SHP77 (cell line): ENCODE results near the gene CCM2.
"Not testable (repeated sequence)": the region's sequence is repeated elsewhere in the genome, so short reads cannot be mapped to it uniquely, and the experiment has no call there.

Source experiments
- DNase-seq, 2 experiments: peaks; one replicate each; lab custom pipeline; 2025; lab: John Stamatoyannopoulos, UW

CCM2 gene

GRCh38 chr7:44982535-44982923 is 17.5 kb upstream of the CCM2 start:
- no peak for DNase-seq

GRCh38 chr7:44982970-44983369 is 17.0 kb upstream of the CCM2 start:
- DNase-seq, result no peak

DNA sequence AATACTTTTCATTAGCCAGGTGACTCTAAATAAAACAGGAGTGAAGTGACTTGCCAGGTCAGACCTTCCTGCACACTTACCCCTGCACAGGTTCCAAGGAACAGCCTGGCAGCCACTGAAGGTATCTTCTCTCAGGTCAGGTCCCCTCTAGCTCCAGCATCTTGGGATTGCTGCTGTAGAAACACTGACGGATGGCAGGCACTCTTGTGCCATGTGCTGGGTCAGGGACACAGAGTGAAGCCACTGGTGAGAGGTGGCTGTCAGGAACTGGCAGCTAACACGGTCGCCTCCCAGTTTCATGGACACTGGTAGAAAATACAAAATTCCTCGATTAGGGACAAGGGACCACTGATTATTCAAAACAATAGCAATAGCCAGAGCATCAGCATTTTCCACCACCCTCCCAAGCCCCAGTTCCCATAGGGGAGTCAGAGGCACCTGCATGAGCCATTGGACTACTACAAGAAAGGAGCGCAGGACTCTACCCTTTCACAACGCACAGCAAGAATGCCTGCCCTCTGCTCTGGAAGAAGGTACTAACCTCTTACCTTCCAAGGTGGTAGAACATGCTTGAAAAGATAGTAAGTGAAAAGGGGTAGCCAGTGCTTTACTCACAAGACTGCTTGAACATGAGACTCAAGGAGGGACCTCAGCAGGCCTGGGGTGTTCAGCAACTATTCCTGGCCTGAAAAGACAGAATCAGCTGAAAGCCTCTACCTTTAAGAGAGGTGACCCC is 16.1 kb upstream of the CCM2 start:
- DNase-seq, result no peak

DNA sequence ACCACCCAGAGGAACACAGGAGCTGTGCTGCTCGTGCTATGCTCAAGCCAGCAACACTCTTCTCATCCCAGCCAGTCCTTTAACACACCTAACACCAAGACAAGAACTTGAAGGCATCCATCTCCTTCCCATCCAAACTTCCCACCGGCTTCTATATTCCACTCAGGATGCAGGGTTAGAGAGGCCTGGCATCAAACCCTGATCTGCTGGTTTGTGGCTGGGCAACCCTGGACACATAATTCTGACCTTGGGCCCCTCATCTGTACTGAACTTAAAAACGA is 15.6 kb upstream of the CCM2 start:
- no peak for DNase-seq

- DNase-seq, result no peak
These were observed 14.8 kb upstream of the CCM2 start for GRCh38 chr7:44985033-44985695.

DNA sequence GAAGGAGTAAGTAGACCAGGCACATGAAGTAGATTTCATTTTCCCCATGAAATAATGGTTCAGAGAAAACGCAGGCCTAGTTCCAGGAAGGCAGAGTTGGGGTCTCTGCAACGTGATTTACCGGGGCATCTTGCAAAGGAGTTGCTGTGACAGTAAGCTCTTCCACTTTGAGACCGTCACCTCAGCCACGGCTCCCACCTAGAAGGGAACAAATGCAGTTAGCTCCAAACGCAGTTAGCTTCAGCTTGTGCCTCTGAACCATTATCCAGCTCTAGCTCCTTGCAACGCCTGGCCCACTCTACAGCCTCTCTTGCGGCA is 14.1 kb upstream of the CCM2 start:
- no peak for DNase-seq

DNA sequence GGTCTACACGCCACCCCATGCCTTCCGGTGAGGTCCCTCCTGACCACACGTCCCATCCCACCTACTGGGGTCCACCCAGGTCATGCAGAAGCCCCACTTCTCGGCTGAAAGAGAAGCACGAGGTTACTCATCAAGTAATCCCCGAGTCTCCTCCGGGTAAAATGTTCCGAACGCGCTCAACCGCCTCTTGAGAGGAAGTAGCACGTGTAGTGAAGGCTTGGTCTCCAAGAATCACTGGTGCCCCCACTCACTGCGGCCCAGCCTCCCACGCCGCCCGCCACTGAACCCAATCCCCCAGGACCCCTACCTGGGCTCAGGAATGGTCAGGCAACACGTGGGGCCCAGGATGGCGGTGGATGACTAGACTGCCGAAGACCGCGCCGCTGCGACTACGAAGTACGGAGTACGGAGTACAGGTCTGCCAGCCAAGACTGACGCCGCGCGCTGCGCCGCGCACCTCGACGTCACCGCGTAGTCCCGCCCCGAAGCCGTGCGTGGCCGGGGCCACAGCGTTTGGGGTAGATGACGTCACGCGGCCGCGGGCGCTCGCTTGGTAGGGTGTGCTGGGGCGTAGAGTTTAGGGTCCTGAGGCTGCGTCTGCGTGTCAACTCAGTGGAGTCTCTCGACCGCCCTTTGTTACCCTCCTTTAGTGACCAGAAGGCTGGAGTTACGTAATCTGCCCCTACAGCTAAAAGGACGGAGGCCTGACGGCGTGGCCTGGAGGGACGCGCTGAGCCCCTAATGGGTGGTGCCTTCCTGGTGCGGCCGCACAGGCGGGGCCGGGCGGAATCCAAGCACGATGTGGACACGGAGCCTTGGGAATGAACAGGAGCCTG is 13.6 kb upstream of the CCM2 start:
- peak; percentile 95 to 98 for DNase-seq

GRCh38 chr7:44987457-44987856 is 12.5 kb upstream of the CCM2 start:
- no peak for DNase-seq

DNA sequence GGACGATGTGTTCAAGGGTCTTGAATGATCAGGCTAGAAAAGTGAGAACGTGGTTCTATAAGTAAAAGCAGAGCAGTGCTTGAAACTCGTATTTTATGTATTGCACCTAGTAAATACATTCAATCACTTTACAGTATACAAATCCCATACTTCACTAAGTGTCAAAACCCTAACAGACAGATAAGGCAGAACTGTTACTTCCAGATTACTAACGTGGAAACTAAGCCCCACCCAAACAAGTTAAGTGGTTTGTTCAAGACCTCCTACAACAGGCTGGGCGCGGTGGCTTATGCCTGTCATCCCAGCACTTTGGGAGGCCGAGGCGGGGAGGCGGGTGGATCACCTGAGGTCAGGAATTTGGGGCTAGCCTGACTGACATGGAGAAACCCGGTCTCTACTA is 12.0 kb upstream of the CCM2 start:
- DNase-seq, result no peak

DNA sequence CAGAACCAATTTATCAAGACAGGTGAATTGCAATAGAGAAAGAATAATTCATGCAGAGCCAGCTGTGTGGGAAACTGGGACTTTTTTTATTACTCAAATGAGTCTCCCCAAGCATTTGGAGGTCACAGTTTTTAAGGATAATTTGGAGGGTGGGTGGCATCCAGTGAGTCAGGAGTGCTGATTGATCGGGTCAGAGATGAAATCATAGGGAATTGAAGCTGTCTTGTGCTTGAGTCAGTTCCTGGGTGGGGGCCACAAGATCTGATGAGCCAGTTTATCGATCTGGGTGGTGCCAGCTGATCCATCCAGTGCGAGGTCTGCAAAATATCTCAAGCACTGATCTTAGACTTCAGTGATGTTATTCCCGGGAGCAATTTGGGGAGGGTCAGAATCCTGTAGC is 11.3 kb upstream of the CCM2 start:
- DNase-seq, result no peak

GRCh38 chr7:44989132-44989531 is 10.9 kb upstream of the CCM2 start:
- no peak for DNase-seq

GRCh38 chr7:44990109-44991023 is 9.6 kb upstream of the CCM2 start:
- DNase-seq, result peak in 1 of 2 experiments; percentile 24

DNA sequence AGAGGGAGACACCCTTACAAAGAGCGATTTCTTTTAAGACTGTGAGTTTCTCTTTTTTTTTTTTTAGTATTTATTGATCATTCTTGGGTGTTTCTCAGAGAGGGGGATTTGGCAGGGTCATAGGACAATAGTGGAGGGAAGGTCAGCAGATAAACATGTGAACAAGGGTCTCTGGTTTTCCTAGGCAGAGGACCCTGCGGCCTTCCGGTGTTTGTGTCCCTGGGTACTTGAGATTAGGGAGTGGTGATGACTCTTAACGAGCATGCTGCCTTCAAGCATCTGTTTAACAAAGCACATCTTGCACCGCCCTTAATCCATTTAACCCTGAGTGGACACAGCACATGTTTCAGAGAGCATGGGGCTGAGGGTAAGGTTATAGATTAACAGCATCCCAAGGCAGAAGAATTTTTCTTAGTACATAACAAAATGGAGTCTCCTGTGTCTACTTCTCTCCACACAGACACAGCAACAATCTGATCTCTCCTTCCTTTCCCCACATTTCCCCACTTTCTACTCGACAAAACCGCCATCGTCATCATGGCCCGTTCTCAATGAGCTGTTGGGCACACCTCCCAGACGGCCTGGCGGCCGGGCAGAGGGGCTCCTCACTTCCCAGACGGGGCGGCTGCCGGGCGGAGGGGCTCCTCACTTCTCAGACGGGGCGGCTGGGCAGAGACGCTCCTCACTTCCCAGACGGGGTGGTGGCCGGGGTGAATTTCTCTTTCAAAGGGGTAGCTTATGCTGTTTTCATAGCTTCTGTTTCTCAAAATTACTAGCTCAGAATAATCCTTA is 7.8 kb upstream of the CCM2 start:
- DNase-seq, result not testable (repeated sequence)

DNA sequence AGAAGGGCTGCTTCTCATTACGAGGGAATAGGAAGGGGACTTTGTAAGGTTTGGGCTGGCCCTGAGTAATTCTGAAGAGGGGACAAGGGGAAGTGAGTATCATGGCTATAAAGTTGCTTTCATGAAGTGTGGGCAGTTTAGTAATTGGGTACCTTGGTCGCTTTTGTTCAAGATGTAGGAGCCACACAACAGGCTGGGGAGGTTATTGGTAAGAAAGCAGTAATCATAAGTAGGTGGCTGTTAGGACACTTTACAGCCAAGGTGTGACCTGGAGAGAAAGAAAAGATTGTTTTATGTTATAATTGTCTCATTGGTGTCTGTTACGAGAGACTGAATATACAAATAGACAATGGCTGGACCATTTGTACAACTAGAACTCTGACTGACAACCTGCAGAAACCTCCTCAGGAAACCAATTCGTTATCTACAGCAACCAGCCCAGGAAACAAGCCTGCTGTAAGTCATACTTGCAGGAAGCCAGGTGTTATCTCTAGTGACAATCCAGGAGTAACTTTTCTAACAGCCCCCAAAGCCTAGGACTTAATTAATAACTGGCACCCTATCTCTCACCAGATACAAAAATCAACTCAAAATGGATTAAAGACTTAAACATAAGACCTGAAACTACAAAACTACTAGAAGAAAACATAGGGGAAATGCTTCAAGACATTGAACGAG is 5.0 kb upstream of the CCM2 start:
- no peak for DNase-seq

GRCh38 chr7:44995555-44996493 is 4.2 kb upstream of the CCM2 start:
- no peak for DNase-seq

DNA sequence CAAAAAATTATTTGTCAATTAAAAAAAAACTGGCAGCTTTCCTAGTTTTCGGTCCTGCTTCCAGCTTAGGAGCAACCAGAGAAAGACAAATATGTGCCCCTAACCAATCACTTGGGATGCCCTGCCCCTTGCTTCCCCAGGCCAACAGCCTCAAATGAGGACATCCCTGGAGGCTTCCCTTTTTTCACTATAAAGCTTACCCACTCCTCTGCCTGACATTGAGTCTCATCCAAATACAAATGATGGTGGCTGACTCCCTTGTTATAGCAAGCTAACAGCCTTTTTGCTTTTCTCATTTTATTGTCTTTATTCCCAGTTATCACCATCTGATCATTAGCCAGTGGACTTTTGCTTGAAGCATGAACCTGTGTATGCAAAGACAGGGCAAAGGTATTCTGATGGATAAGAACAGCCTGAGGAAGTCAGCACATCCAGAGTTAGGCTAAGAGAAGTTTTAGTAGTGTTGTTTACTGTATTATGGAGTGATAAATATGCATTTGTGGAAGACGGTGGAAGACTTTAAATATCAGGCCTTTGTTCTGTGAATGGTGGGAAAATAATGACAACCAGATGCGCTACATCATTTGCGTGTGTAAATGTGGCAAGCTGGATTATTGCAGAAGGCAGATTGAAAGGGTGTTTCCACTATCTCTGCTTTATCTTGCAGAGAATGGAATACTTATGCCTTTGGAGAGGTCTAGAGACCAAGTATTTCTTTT is 1.7 kb upstream of the CCM2 start:
- no peak for DNase-seq

GRCh38 chr7:44999245-45000092 is 532 bp upstream of the CCM2 start:
- DNase-seq, result peak; percentile 100

- peak; percentile 21 to 48 for DNase-seq
These were observed 1.2 kb downstream of the CCM2 start for GRCh38 chr7:45001138-45001694.
